Medulla oblongata (tissue), 1 donor: ENCODE results near the gene KLHL29.

Experiments used
- DNase-seq: peaks from one replicate; pipeline ENCODE4 v3.0.0-alpha.2; 2015; ENCODE audit errors: extremely low spot score

KLHL29 gene

DNA sequence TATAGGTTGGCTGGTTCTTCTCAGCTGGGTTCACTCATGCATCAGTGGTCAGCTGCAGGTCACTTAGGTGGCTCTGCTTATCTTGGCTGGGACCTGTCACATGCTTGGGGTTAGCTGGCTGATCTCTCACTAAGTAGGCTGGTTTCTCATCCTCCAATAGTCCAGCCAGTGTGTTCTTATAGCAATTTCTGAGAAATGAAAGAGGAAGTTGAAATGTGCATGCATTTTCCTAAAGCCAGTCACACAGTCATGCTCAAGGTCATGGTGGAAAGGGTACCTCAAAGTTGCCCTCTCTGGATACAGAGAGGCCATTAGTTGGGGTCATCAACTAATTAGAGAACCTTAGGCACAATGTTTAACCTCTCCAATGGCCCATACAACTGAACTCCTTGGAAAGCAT is 64.4 kb downstream of the KLHL29 start:
- peak; percentile 41 for DNase-seq

- peak; percentile 42 for DNase-seq
Observed at GRCh38 chr2:23449831-23450331, 64.9 kb downstream of the KLHL29 start.

DNA sequence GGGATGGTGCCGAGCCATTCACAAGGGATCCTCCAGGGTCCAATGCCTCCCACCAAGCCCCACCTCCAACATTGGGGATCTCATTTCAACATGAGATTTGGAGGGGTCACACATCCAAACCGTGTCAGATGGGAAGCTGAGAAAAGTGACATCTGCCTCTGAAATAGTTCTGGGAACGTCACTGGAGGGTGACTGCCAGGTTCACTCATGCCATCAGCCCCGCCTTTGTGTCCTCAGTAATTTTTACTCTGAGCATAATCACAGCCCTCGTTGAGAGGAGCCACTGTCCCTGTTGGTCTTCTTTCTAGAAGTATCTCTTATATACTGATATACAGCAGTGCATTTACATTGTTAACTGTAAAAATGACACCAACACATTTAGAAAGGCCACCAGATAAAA is 67.4 kb downstream of the KLHL29 start:
- DNase-seq = no peak

GRCh38 chr2:23452853-23453420 is 68.0 kb downstream of the KLHL29 start:
- DNase-seq = peak; percentile 13

DNA sequence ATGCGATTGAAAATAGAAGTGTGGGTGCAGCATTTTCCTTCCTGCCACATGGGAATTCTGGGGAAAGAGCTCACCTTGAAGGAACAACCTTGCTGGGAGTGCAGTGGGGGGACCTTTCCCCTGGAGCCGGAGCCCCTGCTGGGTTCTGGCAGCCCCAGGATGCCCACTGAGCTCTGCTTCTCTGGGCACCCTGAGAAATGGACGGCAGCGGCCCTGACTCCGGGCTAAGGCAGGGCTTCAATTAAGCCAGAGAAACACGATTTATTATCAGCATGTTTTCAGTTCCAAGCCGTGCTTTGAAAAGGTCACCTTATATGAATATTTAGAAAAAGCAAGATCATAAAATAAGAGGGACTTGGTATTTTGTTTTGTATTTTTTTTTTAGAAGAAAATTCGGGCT is 68.5 kb downstream of the KLHL29 start:
- DNase-seq = no peak

DNA sequence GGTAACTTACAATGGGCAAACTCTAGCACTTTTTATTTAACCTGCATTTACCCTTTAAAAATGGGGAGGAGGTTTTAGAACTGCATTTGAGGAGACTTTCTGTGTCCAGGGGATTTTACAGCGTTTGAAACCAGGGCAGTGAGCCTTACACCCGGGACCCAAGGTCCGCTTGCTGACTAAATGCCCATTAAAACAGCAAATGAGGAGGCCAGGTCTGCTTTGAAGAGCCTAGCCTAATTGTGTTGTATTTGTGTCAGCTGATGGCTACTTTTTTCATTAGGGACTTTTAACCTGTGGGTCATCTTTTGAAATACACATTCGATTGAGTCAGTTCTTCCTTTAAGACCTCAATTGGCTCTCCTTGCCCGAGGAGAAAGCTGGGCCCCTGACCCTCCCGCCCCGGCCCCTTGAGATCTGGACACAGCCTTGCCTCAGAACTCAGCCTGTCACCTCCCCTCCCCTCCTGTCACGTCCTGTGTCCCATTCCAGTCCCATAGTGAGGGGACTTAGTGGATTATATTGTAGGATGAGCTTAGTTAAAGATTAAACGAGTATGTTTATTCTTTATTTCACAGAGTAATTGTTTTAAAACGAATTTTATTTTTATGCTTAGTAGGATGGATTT is 69.0 kb downstream of the KLHL29 start:
- no peak for DNase-seq

DNA sequence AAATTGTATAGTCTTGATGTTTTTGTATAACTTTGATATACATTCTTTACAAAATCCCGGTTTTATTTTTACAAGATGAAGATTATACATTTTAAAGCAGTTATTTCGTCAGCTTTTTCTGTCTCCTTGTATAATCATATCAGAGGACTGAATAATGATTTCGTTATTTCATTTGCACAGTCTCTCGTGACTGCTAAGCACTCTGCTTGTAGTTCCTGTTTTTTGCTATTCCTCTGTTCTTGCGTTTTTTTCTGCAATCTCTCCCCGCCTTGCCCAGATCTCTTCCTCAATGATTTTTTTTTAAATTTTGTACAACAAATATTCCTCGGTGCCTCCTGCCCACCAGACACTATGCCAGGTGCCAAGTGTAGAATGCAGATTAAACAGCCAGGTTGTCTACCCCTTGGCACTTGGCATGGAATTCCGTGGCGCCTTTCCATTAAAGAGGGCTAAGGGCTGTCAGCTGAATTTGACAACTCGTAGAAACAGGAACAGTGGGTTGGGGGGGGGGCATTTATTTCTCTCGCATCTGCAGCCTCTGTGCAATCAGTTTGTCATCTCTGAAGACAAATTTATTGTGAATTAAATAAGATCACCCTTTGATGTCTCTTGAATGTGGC is 69.6 kb downstream of the KLHL29 start:
- DNase-seq = no peak

DNA sequence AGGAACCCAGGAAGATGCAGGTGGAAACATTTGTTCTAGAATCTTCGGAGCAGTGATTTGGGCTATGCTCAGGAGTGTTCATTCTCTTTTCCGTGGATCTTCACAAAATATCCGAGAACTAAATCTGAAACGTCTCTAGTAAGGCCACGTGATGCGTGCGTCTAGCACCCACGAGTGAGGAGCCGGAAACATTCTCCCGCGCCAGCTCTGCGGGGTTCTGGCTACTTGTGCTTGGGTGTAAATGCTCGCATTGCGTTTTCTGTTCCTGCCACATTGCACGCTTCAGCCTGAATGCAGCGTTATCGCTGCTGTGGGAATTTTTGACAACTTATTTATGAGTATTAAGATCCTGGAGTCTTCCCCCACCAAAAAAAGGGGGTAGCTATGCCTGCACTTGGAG is 71.4 kb downstream of the KLHL29 start:
- no peak for DNase-seq

GRCh38 chr2:23456881-23457760 is 72.1 kb downstream of the KLHL29 start:
- DNase-seq = no peak

DNA sequence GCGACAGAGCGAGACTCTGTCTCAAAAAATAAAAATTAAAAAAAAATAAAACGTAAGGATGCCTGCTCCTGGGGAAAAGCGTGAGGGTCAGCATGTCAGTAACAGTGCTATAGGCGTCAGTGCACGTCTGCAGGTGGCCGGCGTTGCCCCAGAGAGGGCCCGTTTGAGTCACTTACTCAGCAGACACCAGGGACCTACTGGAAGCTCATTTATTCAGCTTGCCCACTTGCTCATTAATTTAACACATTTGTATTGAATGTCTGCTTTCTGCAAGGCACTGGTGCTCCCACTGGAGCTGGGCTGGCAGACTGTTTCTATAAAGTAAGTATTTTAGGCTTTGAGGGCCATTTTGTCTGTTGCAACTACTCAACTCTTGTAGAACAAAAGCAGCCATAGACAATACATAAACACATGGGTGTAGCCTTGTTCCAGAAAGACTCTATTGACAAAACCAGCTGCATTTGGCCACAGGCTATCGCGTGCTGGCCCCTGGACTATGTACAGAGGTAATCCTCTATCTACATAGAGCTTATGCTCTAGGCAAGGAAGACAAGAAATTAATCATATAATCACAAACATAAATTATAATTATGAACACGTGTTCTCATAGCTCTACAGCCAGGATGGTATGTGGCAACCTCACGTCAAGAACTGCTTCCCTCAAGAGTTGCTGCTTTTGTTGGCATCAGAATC is 73.2 kb downstream of the KLHL29 start:
- no peak for DNase-seq

- no peak for DNase-seq
Observed at GRCh38 chr2:23459032-23459431, 74.1 kb downstream of the KLHL29 start.

GRCh38 chr2:23460228-23460627 is 75.2 kb downstream of the KLHL29 start:
- DNase-seq = no peak

GRCh38 chr2:23460993-23461392 is 76.0 kb downstream of the KLHL29 start:
- no peak for DNase-seq

DNA sequence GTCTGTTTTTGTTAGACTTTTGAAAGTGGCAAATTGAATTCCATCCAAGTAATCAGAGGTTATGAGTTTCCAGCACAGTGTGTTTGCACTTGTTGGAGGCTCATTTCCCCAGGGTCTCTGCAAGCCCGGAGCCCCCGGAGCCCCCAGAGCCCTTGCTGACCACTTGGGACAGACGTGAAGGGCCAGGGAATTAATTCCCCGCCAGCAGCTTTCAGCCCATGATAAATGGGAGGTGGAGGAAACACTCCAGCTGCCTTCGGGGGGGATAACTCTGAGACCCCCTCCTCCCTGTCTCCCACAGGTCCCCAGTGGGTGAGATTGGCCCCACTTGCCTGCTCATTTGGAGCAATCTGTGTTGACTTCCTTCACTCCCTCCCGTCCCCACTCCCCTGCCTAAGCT is 79.2 kb downstream of the KLHL29 start:
- DNase-seq = no peak

DNA sequence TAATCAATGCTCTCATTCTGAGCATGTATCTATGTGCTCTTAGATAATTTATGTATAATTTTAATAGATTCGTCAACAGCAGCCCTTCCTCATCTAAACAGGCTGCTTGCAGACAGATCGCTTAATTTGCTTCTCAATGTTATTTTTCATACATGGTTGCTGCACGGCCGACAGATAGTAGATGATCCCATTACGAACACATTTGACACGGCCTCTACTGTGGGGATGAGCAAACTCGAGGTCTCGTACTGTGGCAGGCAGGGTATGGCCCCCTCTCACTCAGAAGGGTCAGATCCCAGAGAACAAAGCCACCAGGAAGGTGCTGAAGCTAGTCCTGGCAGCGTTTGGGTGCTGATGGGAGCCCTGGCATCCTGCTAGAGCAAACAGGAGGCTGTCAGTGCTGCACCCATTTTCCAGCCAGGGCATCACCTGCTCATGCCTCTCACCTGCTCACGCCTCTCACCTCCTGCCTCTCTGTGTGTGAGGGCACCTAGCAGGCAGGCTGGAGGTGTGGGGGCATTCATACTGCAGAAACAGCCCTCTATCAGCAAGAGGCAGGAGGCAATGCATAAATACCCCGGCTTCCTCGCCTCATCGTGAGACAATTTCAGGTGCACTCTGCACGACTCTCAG is 80.0 kb downstream of the KLHL29 start:
- DNase-seq = no peak

GRCh38 chr2:23465936-23466335 is 81.0 kb downstream of the KLHL29 start:
- DNase-seq = no peak

DNA sequence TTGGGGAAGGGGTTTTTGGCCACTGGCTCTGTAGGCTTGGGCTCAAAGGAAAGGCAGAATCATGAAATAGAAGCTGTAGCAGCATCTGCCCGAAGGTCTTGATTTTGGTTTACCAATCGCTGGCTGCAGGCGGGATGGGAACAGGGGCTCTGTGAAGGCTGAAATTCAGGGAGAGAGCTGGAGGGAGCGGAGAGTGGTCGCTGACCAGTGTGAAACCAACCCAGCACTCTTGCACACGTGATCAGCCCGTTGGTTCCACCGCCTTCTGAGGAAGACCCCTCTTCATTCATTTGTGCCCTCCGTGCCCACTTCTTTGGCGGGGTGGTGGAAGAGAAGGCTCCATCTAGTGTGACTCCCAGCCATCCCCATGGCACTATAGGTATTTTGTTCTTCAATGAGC is 82.6 kb downstream of the KLHL29 start:
- no peak for DNase-seq

DNA sequence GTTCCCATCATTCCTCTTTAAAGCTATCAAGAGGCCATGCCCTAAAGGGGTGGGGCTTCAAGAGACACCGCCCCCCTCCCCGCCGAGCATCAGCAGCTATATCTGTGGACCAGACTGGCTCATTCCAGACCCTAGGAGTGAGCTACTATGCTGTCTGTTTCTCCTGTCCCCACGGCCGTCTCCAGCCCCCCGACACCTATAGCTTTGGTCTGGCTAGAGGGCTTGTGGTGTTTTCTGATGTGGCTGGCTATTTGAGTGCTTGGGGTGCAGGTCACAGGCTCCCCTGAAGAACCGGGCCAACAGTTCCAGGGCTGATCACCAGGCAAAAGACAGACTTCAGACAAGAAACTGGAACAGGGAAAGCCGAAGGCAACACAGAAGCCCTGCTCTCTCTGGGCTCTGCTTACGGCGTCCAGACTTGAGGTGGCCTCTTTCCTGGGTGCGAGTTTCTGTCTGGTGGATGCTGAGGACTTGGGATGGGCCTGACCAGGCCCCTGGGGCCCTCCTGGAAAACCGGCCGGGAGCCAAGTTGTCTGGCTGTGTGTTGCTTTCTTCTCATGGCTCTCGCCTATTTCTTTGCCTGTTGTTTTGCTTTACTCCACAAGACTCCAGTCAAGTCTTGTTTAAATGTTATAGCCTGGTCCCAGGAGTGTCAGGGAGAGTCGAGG is 83.6 kb downstream of the KLHL29 start:
- no peak for DNase-seq

GRCh38 chr2:23469142-23469540 is 84.2 kb downstream of the KLHL29 start:
- no peak for DNase-seq

GRCh38 chr2:23475036-23475435 is 90.1 kb downstream of the KLHL29 start:
- no peak for DNase-seq

- no peak for DNase-seq
Observed at GRCh38 chr2:23475473-23475872, 90.5 kb downstream of the KLHL29 start.
